GM23338 (cell line): ENCODE results near the gene ARPC4. TPM values are rescaled to one million over a fixed set of nuclear protein-coding genes. Genes with fewer than 3 reads are reported as not detected.

Experiments
- ATAC-seq: fragments of 200-7000 bp; cut with Tn5 transposase; 3 replicates; pipeline ENCODE4 v1.9.1; 2020
- DNase-seq: peaks from one replicate; pipeline ENCODE4 v3.0.0-alpha.2; 2015; ENCODE audit warnings: low spot score
- H2AFZ ChIP-seq: fragments of 200-600 bp; sonication (generic); 2 replicates; pipeline ENCODE4 v1.8.0; 2016; ENCODE audit warnings: antibody characterized with exemption, mild to moderate bottlenecking, moderate library complexity
- H3F3A ChIP-seq: fragments of 200-600 bp; sonication (generic); replicated peaks from 2 replicates; pipeline ENCODE4 v1.8.0; 2017; ENCODE audit warnings: antibody characterized with exemption, mixed run types, low read depth
- H3K27ac ChIP-seq: fragments of 200-600 bp; sonication (generic); 2 replicates; pipeline ENCODE4 v1.6.1; 2016; ENCODE audit warnings: low read depth
- H3K27me3 ChIP-seq: fragments of 200-600 bp; sonication (generic); 2 replicates; pipeline ENCODE4 v1.8.0; 2016; ENCODE audit warnings: mild to moderate bottlenecking, mixed run types, moderate library complexity; ENCODE audit not compliant: insufficient read depth
- H3K36me3 ChIP-seq: fragments of 200-600 bp; sonication (generic); 2 replicates; pipeline ENCODE4 v1.8.0; 2016; ENCODE audit warnings: mild to moderate bottlenecking; ENCODE audit not compliant: insufficient read depth
- H3K4me1 ChIP-seq: fragments of 200-600 bp; sonication (generic); 2 replicates; pipeline ENCODE4 v1.8.0; 2016; ENCODE audit warnings: mild to moderate bottlenecking, moderate library complexity; ENCODE audit not compliant: insufficient read depth
- H3K4me2 ChIP-seq: fragments of 200-600 bp; sonication (generic); 2 replicates; pipeline ENCODE4 v1.7.1; 2017; ENCODE audit warnings: mixed run types
- H3K4me3 ChIP-seq: fragments of 200-600 bp; sonication (generic); 2 replicates; pipeline ENCODE4 v1.6.1; 2016; ENCODE audit warnings: mixed run types
- H3K79me2 ChIP-seq: fragments of 200-600 bp; sonication (generic); replicated peaks from 2 replicates; pipeline ENCODE4 v1.8.0; 2017; ENCODE audit warnings: mild to moderate bottlenecking; ENCODE audit not compliant: insufficient read depth
- H3K9me2 ChIP-seq: fragments of 200-600 bp; sonication (generic); 2 replicates; pipeline ENCODE4 v1.8.0; 2017; ENCODE audit not compliant: insufficient read depth
- H4K20me1 ChIP-seq: fragments of 200-600 bp; sonication (generic); replicated peaks from 2 replicates; pipeline ENCODE4 v1.8.0; 2017; ENCODE audit warnings: mild to moderate bottlenecking; ENCODE audit not compliant: insufficient read depth
- H3K27ac Mint-ChIP-seq: 2 replicates; pipeline ENCODE4 v1.8.0; 2020; ENCODE audit warnings: inconsistent platforms, mild to moderate bottlenecking, moderate library complexity, mixed read lengths
- H3K27me3 Mint-ChIP-seq: 3 replicates; pipeline ENCODE4 v1.8.0; 2022; ENCODE audit warnings: low read depth, mild to moderate bottlenecking, moderate library complexity, mixed read lengths, inconsistent platforms; ENCODE audit not compliant: insufficient read depth, poor library complexity
- H3K36me3 Mint-ChIP-seq: 3 replicates; pipeline ENCODE4 v1.8.0; 2021; ENCODE audit warnings: low read depth, mild to moderate bottlenecking, inconsistent platforms, moderate library complexity, mixed read lengths
- H3K4me1 Mint-ChIP-seq: 3 replicates; pipeline ENCODE4 v1.8.0; 2020; ENCODE audit warnings: mild to moderate bottlenecking, inconsistent platforms, mixed read lengths
- H3K4me3 Mint-ChIP-seq: 3 replicates; pipeline ENCODE4 v1.8.0; 2021; ENCODE audit warnings: moderate library complexity, mild to moderate bottlenecking, inconsistent platforms, mixed read lengths
- H3K9me3 Mint-ChIP-seq: 3 replicates; pipeline ENCODE4 v1.8.0; 2020; ENCODE audit warnings: moderate library complexity, mild to moderate bottlenecking, inconsistent platforms, mixed read lengths
- CREB1 ChIP-seq: fragments of 250-450 bp; sonication (Bioruptor Pico); IDR thresholded peaks from 2 replicates; pipeline ENCODE4 v1.5.0; 2020; ENCODE audit warnings: low read depth, mild to moderate bottlenecking, moderate library complexity
- EZH2 ChIP-seq: fragments of 200-600 bp; sonication (generic); IDR thresholded peaks from one replicate; pipeline ENCODE4 v1.8.0; 2017; ENCODE audit warnings: antibody characterized with exemption, mild to moderate bottlenecking, low read depth; ENCODE audit not compliant: unreplicated experiment
- EZH2phosphoT487 ChIP-seq: fragments of 200-600 bp; sonication (generic); IDR thresholded peaks from one replicate; pipeline ENCODE4 v1.8.1; 2018; ENCODE audit warnings: antibody characterized with exemption; ENCODE audit not compliant: unreplicated experiment
- JUNB ChIP-seq: IDR thresholded peaks from one replicate; pipeline ENCODE4 v1.6.1; 2016; ENCODE audit warnings: antibody characterized with exemption; ENCODE audit not compliant: unreplicated experiment
- NANOG ChIP-seq: IDR thresholded peaks from 2 replicates; pipeline ENCODE4 v1.6.1; 2016; ENCODE audit warnings: antibody characterized with exemption, borderline replicate concordance
- POLR2AphosphoS5 ChIP-seq: IDR thresholded peaks from 2 replicates; pipeline ENCODE4 v1.6.1; 2016; ENCODE audit warnings: antibody characterized with exemption, low read depth
- STAT1 ChIP-seq: IDR thresholded peaks from one replicate; pipeline ENCODE4 v1.6.1; 2016; ENCODE audit warnings: antibody characterized with exemption; ENCODE audit not compliant: unreplicated experiment
- ZNF114 ChIP-seq: fragments of 250-450 bp; sonication (Bioruptor Pico); IDR thresholded peaks from 2 replicates; pipeline ENCODE4 v1.5.0; 2020; ENCODE audit warnings: mild to moderate bottlenecking, moderate library complexity
- ZNF331 ChIP-seq: fragments of 250-450 bp; sonication (Bioruptor Pico); IDR thresholded peaks from 2 replicates; pipeline ENCODE4 v1.5.0; 2020; ENCODE audit warnings: low read depth, mild to moderate bottlenecking, moderate library complexity
- polyA plus RNA-seq: library from polyadenylated mRNA; unstranded; fragments of >200 nt; fragmentation: Nextera tagmentation; extraction: Ambion mirVana; gene quantifications from 2 replicates; pipeline ENCODE4 v1.2.1, GENCODE V29; 2016
- total RNA-seq: library from RNA; depleted of rRNA; stranded (reverse); fragments of >200 nt; shearing (Covaris generic); gene quantifications from 2 replicates; pipeline ENCODE4 v1.2.3, GENCODE V29; 2014
- TF ChIP-seq, protein P1 (sequence below): fragments of 250-450 bp; sonication (Bioruptor Pico); IDR thresholded peaks from 2 replicates; pipeline ENCODE4 v1.5.0; 2020; ENCODE audit warnings: mild to moderate bottlenecking, moderate library complexity
- TF ChIP-seq, protein P2 (sequence below): IDR thresholded peaks from one replicate; pipeline ENCODE4 v1.6.1; 2018; ENCODE audit warnings: antibody characterized with exemption; ENCODE audit not compliant: unreplicated experiment
- TF ChIP-seq, protein P3 (sequence below), 2 experiments: fragments of 200-600 bp in 1 of 2; sonication (generic) in 1 of 2; conservative IDR thresholded peaks; 2 replicates each; pipeline versions ENCODE4 v1.5.1 to v1.6.1; 2016 to 2017; ENCODE audit warnings: antibody characterized with exemption in 2 of 2, low read depth in 2 of 2, mild to moderate bottlenecking in 2 of 2, moderate library complexity in 1 of 2
- TF ChIP-seq, protein P4 (sequence below): IDR thresholded peaks from 2 replicates; pipeline ENCODE4 v1.6.1; 2016; ENCODE audit warnings: antibody characterized with exemption

The ARPC4 gene
- total and polyA plus RNA-seq, 2 experiments from 2014 or later, result 71.9 to 176 TPM

DNA sequence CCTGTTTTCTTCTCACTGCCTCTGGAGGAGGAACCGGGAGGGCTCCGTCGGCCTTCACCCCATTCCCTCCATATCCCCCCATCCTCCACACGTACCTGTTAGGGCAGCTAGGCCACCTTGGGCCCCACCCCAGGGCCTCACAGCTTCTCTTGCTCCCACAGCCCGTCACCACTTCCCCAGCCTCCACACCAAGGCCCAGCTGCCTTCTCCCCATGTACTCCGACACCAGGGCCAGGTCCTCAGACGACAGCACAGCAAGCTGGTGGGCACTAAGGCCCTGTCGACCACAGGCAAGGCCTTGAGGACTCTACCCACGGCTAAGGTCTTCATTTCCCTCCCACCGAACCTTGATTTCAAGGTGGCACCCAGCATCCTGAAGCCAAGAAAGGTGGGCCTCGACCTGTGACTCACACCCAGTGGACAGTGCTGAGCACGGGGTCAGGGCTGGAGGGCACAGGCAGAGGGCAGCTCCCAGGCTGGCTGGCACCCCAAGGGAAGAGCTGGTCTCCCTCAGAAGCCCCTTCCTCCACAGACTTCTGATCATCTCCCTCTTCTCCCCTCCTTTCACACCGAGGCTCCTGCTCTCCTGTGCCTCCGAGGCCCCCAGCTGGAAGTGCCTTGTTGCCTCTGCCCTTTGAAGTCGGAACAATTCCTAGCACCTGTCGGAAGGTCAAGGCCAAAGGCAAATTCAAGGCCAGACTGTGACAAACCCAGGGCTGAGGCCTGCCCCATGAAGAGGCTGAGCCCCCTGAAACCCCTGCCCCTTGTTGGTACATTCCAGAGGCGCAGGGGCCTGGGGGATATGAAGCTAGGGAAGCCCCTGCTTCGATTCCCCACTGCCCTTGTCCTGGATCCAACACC, 41.9 kb downstream of the ARPC4 start:
- Histone ChIP-seq H3K36me3 (no peaks in the 10 kb centered on the region), H3K4me2 (no peak overlapping the region), H3K79me2 (no peaks in the 10 kb centered on the region), H2AFZ (no peak overlapping the region), H3K27ac (no peak overlapping the region), H3K4me1 (no peaks in the 10 kb centered on the region), H3K27me3 (no peaks in the 10 kb centered on the region), H3F3A (no peaks in the 10 kb centered on the region), H3K9me2 (no peaks in the 10 kb centered on the region), H3K4me3 (no peak overlapping the region), H4K20me1 (no peaks in the 10 kb centered on the region; the same call in 1 of the 2 replicates)
- Mint-ChIP-seq H3K36me3 (peaks cover 16% of the 10 kb centered on the region), H3K9me3 (no peaks in the 10 kb centered on the region), H3K27me3 (peaks cover 8% of the 10 kb centered on the region), H3K27ac (no peak overlapping the region; the same call in 1 of the 2 replicates), H3K4me1 (no peaks in the 10 kb centered on the region), H3K4me3 (no peak overlapping the region)
- TF ChIP-seq ZNF331 (CRISPR knock-in tag), result no peak
- TF ChIP-seq, protein P1, sequence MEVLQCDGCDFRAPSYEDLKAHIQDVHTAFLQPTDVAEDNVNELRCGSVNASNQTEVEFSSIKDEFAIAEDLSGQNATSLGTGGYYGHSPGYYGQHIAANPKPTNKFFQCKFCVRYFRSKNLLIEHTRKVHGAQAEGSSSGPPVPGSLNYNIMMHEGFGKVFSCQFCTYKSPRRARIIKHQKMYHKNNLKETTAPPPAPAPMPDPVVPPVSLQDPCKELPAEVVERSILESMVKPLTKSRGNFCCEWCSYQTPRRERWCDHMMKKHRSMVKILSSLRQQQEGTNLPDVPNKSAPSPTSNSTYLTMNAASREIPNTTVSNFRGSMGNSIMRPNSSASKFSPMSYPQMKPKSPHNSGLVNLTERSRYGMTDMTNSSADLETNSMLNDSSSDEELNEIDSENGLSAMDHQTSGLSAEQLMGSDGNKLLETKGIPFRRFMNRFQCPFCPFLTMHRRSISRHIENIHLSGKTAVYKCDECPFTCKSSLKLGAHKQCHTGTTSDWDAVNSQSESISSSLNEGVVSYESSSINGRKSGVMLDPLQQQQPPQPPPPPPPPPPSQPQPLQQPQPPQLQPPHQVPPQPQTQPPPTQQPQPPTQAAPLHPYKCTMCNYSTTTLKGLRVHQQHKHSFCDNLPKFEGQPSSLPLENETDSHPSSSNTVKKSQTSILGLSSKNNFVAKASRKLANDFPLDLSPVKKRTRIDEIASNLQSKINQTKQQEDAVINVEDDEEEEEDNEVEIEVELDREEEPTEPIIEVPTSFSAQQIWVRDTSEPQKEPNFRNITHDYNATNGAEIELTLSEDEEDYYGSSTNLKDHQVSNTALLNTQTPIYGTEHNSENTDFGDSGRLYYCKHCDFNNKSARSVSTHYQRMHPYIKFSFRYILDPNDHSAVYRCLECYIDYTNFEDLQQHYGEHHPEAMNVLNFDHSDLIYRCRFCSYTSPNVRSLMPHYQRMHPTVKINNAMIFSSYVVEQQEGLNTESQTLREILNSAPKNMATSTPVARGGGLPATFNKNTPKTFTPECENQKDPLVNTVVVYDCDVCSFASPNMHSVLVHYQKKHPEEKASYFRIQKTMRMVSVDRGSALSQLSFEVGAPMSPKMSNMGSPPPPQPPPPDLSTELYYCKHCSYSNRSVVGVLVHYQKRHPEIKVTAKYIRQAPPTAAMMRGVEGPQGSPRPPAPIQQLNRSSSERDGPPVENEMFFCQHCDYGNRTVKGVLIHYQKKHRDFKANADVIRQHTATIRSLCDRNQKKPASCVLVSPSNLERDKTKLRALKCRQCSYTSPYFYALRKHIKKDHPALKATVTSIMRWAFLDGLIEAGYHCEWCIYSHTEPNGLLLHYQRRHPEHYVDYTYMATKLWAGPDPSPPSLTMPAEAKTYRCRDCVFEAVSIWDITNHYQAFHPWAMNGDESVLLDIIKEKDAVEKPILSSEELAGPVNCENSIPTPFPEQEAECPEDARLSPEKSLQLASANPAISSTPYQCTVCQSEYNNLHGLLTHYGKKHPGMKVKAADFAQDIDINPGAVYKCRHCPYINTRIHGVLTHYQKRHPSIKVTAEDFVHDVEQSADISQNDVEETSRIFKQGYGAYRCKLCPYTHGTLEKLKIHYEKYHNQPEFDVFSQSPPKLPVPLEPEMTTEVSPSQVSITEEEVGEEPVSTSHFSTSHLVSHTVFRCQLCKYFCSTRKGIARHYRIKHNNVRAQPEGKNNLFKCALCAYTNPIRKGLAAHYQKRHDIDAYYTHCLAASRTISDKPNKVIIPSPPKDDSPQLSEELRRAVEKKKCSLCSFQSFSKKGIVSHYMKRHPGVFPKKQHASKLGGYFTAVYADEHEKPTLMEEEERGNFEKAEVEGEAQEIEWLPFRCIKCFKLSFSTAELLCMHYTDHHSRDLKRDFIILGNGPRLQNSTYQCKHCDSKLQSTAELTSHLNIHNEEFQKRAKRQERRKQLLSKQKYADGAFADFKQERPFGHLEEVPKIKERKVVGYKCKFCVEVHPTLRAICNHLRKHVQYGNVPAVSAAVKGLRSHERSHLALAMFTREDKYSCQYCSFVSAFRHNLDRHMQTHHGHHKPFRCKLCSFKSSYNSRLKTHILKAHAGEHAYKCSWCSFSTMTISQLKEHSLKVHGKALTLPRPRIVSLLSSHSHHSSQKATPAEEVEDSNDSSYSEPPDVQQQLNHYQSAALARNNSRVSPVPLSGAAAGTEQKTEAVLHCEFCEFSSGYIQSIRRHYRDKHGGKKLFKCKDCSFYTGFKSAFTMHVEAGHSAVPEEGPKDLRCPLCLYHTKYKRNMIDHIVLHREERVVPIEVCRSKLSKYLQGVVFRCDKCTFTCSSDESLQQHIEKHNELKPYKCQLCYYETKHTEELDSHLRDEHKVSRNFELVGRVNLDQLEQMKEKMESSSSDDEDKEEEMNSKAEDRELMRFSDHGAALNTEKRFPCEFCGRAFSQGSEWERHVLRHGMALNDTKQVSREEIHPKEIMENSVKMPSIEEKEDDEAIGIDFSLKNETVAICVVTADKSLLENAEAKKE (CRISPR knock-in tag), result no peak
- TF ChIP-seq NANOG, result no peak
- no peak for TF ChIP-seq EZH2phosphoT487
- TF ChIP-seq, protein P2, sequence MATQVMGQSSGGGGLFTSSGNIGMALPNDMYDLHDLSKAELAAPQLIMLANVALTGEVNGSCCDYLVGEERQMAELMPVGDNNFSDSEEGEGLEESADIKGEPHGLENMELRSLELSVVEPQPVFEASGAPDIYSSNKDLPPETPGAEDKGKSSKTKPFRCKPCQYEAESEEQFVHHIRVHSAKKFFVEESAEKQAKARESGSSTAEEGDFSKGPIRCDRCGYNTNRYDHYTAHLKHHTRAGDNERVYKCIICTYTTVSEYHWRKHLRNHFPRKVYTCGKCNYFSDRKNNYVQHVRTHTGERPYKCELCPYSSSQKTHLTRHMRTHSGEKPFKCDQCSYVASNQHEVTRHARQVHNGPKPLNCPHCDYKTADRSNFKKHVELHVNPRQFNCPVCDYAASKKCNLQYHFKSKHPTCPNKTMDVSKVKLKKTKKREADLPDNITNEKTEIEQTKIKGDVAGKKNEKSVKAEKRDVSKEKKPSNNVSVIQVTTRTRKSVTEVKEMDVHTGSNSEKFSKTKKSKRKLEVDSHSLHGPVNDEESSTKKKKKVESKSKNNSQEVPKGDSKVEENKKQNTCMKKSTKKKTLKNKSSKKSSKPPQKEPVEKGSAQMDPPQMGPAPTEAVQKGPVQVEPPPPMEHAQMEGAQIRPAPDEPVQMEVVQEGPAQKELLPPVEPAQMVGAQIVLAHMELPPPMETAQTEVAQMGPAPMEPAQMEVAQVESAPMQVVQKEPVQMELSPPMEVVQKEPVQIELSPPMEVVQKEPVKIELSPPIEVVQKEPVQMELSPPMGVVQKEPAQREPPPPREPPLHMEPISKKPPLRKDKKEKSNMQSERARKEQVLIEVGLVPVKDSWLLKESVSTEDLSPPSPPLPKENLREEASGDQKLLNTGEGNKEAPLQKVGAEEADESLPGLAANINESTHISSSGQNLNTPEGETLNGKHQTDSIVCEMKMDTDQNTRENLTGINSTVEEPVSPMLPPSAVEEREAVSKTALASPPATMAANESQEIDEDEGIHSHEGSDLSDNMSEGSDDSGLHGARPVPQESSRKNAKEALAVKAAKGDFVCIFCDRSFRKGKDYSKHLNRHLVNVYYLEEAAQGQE, result no peak
- TF ChIP-seq EZH2, result no peak
- TF ChIP-seq, protein P3, sequence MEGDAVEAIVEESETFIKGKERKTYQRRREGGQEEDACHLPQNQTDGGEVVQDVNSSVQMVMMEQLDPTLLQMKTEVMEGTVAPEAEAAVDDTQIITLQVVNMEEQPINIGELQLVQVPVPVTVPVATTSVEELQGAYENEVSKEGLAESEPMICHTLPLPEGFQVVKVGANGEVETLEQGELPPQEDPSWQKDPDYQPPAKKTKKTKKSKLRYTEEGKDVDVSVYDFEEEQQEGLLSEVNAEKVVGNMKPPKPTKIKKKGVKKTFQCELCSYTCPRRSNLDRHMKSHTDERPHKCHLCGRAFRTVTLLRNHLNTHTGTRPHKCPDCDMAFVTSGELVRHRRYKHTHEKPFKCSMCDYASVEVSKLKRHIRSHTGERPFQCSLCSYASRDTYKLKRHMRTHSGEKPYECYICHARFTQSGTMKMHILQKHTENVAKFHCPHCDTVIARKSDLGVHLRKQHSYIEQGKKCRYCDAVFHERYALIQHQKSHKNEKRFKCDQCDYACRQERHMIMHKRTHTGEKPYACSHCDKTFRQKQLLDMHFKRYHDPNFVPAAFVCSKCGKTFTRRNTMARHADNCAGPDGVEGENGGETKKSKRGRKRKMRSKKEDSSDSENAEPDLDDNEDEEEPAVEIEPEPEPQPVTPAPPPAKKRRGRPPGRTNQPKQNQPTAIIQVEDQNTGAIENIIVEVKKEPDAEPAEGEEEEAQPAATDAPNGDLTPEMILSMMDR (conservative IDR thresholded peaks at IDR 0.05; ENCODE audit: low read depth in 2 of 2), result no peak
- no peak for TF ChIP-seq CREB1 (CRISPR knock-in tag)
- TF ChIP-seq, protein P4, sequence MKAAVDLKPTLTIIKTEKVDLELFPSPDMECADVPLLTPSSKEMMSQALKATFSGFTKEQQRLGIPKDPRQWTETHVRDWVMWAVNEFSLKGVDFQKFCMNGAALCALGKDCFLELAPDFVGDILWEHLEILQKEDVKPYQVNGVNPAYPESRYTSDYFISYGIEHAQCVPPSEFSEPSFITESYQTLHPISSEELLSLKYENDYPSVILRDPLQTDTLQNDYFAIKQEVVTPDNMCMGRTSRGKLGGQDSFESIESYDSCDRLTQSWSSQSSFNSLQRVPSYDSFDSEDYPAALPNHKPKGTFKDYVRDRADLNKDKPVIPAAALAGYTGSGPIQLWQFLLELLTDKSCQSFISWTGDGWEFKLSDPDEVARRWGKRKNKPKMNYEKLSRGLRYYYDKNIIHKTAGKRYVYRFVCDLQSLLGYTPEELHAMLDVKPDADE, result no peak
- TF ChIP-seq STAT1, result no peak
- TF ChIP-seq POLR2AphosphoS5, result no peak
- no peak for TF ChIP-seq JUNB
- TF ChIP-seq ZNF114 (CRISPR knock-in tag), result no peak
- DNase-seq, result no peak
- no peak for ATAC-seq
